Heart right ventricle (tissue), 16 donors: Measurements from ENCODE around the gene DNAJC5G. TPM values are rescaled to one million over a fixed set of nuclear protein-coding genes. Genes with fewer than 3 reads are reported as not detected.

Experiments
- ATAC-seq, 8 donors: fragments of 200-7000 bp; cut with Tn5 transposase; one replicate each; pipeline ENCODE4 v1.9.1; 2020; ENCODE audit warnings: mild to moderate bottlenecking in 8 of 8, moderate library complexity in 8 of 8, moderate number of reproducible peaks in 1 of 8
- DNase-seq, 2 donors: peaks; one replicate each; pipeline ENCODE4 v3.0.0-alpha.2; 2020
- H3K27ac ChIP-seq, 10 donors: fragments of 200-600 bp; sonication (generic) in 2 of 10; one replicate each; pipeline versions ENCODE4 v1.5.0 to v1.8.0; 2020 to 2022; ENCODE audit warnings: mild to moderate bottlenecking in 3 of 10
- H3K27me3 ChIP-seq, 7 donors: fragments of 200-600 bp; one replicate each; pipeline ENCODE4 v1.8.0; 2021 to 2022; ENCODE audit warnings: mild to moderate bottlenecking in 2 of 7
- H3K36me3 ChIP-seq, 9 donors: fragments of 200-600 bp; sonication (generic) in 1 of 9; one replicate each; pipeline versions ENCODE4 v1.5.0 to v1.8.0; 2020 to 2022; ENCODE audit warnings: mild to moderate bottlenecking in 2 of 9
- H3K4me1 ChIP-seq, 9 donors: fragments of 200-600 bp; sonication (generic) in 1 of 9; one replicate each; pipeline versions ENCODE4 v1.5.0 to v1.8.0; 2020 to 2022; ENCODE audit warnings: mild to moderate bottlenecking in 4 of 9
- H3K4me3 ChIP-seq, 10 donors: fragments of 200-600 bp; sonication (generic) in 2 of 10; one replicate each; pipeline versions ENCODE4 v1.5.0 to v1.8.0; 2020 to 2022; ENCODE audit warnings: mild to moderate bottlenecking in 7 of 10, moderate library complexity in 2 of 10
- H3K9me3 ChIP-seq, 11 donors: fragments of 200-600 bp in 10 of 11; sonication (generic) in 2 of 11; one replicate each; pipeline versions ENCODE4 v1.5.0 to v1.8.0; 2013 to 2022; ENCODE audit warnings: mild to moderate bottlenecking in 2 of 11, control low read depth in 1 of 11, moderate library complexity in 1 of 11
- WGBS, 2 donors: extraction: QIAGEN DNeasy Blood & Tissue Kit; methylation state at CpG; one replicate each; pipeline ENCODE4 v1.1.7; 2013; ENCODE audit warnings: inconsistent platforms in 1 of 2; 5-methylcytosine and 5-hydroxymethylcytosine counted together
- intact Hi-C, 10 donors: fragments of 100-400 bp; cut with DNase I; formaldehyde crosslinking; loops; one replicate each; pipeline versions ENCODE4 v1.11.1 to v1.14.2; 2022
- polyA plus RNA-seq, 2 donors: library from polyadenylated mRNA; stranded (reverse); fragments of 200-250 nt; gene quantifications; one replicate each; pipeline ENCODE4 v1.2.3, GENCODE V29; 2013
- total RNA-seq, 10 donors: library from RNA; stranded (reverse); fragmentation: NEBNext Ultra II Directional in 3 of 10; extraction: Animal tissue kit (Norgen Biotek cat#: 25700) in 3 of 10; gene quantifications; one replicate each; pipeline versions ENCODE4 v1.2.1 to v1.2.4, GENCODE V29; 2021 to 2023
- TF ChIP-seq, protein P1 (sequence below), 9 donors: fragments of 200-600 bp; sonication (generic) in 2 of 9; IDR thresholded peaks; one replicate each; pipeline versions ENCODE4 v1.5.0 to v1.8.0; 2021 to 2022; ENCODE audit warnings: antibody characterized with exemption in 9 of 9, mild to moderate bottlenecking in 5 of 9, moderate library complexity in 1 of 9
- donor health status: Arrhythmogenic right ventricular cardiomyopathy.
- donor health status: ischemic (EF 13 %, LVEDD 7.1; RV severe dilation, severe dysfunction).
- donor health status: healthy with polysubstance abuse.
- donor health status: DM: no; HTN: yes; CAD: no.
- donor health status: DM: no; HTN: no; CAD: no.
- donor health status: ischemic (EF 25% LVEDD 6.9; RV normal size, moderate dysfunction).
- donor health status: ischemic (EF 25% LVEDD 5.7; RV mildly dilated, moderate dysfunction).
- donor health status: healthy.
- donor health status: DM: yes; HTN: yes; CAD: no.
- donor health status: Ischemic cardiomyopathy.
- donor health status: ischemic (EF 35%, LVEDD 5.7; RV mildly dilated, moderate dysfunction).
- donor health status: nonischemic (EF 11% LVEDD 7.7; RV severe dilation, severe dysfunction).
- donor health status: DM: yes; HTN: yes; CAD: no.
- donor health status: PGD.
- donor health status: ischemic (EF 29% LVEDD 5.4; RV normal size, mild dysfunction).
- donor health status: nonischemic (EF 23%, LVEDD 6.1; RV moderate dilation, normal function).

Gene DNAJC5G
- total and polyA plus RNA-seq, 12 donors: 0.19 to 6.0 (median 1.6) TPM

DNA sequence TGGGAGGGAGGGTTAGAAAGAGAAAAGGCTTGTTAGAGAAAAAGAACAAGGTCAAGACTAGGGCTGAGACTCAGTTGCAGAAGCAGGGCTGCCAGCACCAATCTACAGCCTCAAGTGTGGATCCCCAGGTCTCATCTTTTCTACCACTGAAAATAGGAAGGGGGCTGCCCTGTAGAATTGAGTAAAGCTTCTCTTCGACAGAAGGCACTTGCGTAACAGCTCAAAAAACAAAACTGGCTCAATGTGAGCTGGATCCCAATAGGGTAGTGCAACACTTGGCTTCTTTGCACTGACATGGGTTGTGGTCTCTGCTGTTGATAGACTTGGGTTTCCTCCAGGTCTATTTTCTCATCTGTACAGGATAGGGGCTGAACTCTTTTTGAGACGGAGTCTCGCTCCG lies 49.5 kb downstream of the DNAJC5G start:
- DNase-seq (no peak), ATAC-seq (no peak)
- Histone ChIP-seq H3K27me3 (no peaks in the 10 kb centered on the region), H3K36me3 (peaks cover 0 to 48% (median 36%) of the 10 kb centered on the region in 9 donors), H3K4me1 (peaks cover 6 to 39% (median 30%) of the 10 kb centered on the region in 9 donors), H3K27ac (peak overlapping the region in 6 of 10 donors; percentile 90 to 98 (median 97)), H3K4me3 (no peak overlapping the region), H3K9me3 (no peaks in the 10 kb centered on the region)
- 92 to 94% methylated on average over 5 of the region's 5 CpGs for WGBS, 2 donors
- TF ChIP-seq, protein P1, sequence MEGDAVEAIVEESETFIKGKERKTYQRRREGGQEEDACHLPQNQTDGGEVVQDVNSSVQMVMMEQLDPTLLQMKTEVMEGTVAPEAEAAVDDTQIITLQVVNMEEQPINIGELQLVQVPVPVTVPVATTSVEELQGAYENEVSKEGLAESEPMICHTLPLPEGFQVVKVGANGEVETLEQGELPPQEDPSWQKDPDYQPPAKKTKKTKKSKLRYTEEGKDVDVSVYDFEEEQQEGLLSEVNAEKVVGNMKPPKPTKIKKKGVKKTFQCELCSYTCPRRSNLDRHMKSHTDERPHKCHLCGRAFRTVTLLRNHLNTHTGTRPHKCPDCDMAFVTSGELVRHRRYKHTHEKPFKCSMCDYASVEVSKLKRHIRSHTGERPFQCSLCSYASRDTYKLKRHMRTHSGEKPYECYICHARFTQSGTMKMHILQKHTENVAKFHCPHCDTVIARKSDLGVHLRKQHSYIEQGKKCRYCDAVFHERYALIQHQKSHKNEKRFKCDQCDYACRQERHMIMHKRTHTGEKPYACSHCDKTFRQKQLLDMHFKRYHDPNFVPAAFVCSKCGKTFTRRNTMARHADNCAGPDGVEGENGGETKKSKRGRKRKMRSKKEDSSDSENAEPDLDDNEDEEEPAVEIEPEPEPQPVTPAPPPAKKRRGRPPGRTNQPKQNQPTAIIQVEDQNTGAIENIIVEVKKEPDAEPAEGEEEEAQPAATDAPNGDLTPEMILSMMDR (IDR thresholded peaks at IDR 0.05): no peak
- intact Hi-C loops: loop anchor here in 3 of 10 donors (5.0 kb wide), 2 partner anchors 33 to 48 kb away; partner anchors contain the start of genes EIF2B4 (in 2 of the 3), SNX17 (in 2 of the 3) and GTF3C2 (in 1 of the 3)

Other genes starting within 250 kb of the DNAJC5G start
- 10 to 100 TPM; 24.7 to 53.4 (median 28.0) TPM for gene TMEM214, start 242.5 kb upstream of the DNAJC5G start, total RNA-seq
- 10 to 100 TPM; 41.5 to 48.6 TPM for gene TMEM214, start 242.5 kb upstream of the DNAJC5G start, polyA plus RNA-seq
- 10 to 100 TPM in 6 of 10 donors, 1 to 10 TPM in 4; 7.9 to 16.8 (median 11.7) TPM for gene AGBL5, start 223.8 kb upstream of the DNAJC5G start, total RNA-seq
- 1 to 10 TPM; 4.2 to 6.5 TPM for gene AGBL5, start 223.8 kb upstream of the DNAJC5G start, polyA plus RNA-seq
- gene OST4, start 203.8 kb upstream of the DNAJC5G start, total RNA-seq: 100 to 1,000 TPM; 342 to 457 (median 388) TPM
- gene OST4, start 203.8 kb upstream of the DNAJC5G start, polyA plus RNA-seq: 100 to 1,000 TPM; 336 to 456 TPM
- gene EMILIN1, start 196.8 kb upstream of the DNAJC5G start, total RNA-seq: 10 to 100 TPM in 7 of 10 donors, 1 to 10 TPM in 3; 6.8 to 53.2 (median 12.2) TPM
- 10 to 100 TPM; 40.8 to 41.0 TPM for gene EMILIN1, start 196.8 kb upstream of the DNAJC5G start, polyA plus RNA-seq
- gene KHK, start 188.7 kb upstream of the DNAJC5G start, total RNA-seq: 1 to 10 TPM in 9 of 10 donors, under 1 TPM in 1; 0.32 to 4.6 (median 2.3) TPM
- 1 to 10 TPM; 2.2 TPM for gene KHK, start 188.7 kb upstream of the DNAJC5G start, polyA plus RNA-seq
- gene CGREF1, start 156.3 kb upstream of the DNAJC5G start, total RNA-seq: 1 to 10 TPM in 3 of 10 donors, under 1 TPM in 7; 0.21 to 1.2 (median 0.68) TPM
- under 1 TPM; 0.57 to 0.73 TPM for gene CGREF1, start 156.3 kb upstream of the DNAJC5G start, polyA plus RNA-seq
- 1 to 10 TPM in 9 of 10 donors, under 1 TPM in 1; 0.81 to 3.5 (median 2.5) TPM for gene ABHD1, start 151.6 kb upstream of the DNAJC5G start, total RNA-seq
- 10 to 100 TPM in 1 of 2 donors, under 1 TPM in 1; 0.29 to 12.1 TPM for gene ABHD1, start 151.6 kb upstream of the DNAJC5G start, polyA plus RNA-seq
- 10 to 100 TPM; 41.6 to 57.2 (median 48.7) TPM for gene PREB, start 140.8 kb upstream of the DNAJC5G start, total RNA-seq
- 10 to 100 TPM; 60.9 to 73.7 TPM for gene PREB, start 140.8 kb upstream of the DNAJC5G start, polyA plus RNA-seq
- not detected for gene PRR30, start 136.0 kb upstream of the DNAJC5G start, total RNA-seq
- not detected for gene PRR30, start 136.0 kb upstream of the DNAJC5G start, polyA plus RNA-seq
- under 1 TPM in 8 of 10 donors, not detected in 2; 0.05 to 0.21 (median 0.08) TPM for gene TCF23, start 126.4 kb upstream of the DNAJC5G start, total RNA-seq
- under 1 TPM; 0.07 to 0.09 TPM for gene TCF23, start 126.4 kb upstream of the DNAJC5G start, polyA plus RNA-seq
- 100 to 1,000 TPM; 116 to 162 (median 129) TPM for gene ATRAID, start 63.4 kb upstream of the DNAJC5G start, total RNA-seq
- 100 to 1,000 TPM; 140 to 144 TPM for gene ATRAID, start 63.4 kb upstream of the DNAJC5G start, polyA plus RNA-seq
- 10 to 100 TPM in 3 of 10 donors, 1 to 10 TPM in 7; 5.3 to 17.0 (median 8.8) TPM for gene SLC5A6, start 63.2 kb upstream of the DNAJC5G start, total RNA-seq
- 10 to 100 TPM in 1 of 2 donors, 1 to 10 TPM in 1; 9.3 to 20.5 TPM for gene SLC5A6, start 63.2 kb upstream of the DNAJC5G start, polyA plus RNA-seq
- gene CAD, start 58.1 kb upstream of the DNAJC5G start, total RNA-seq: 10 to 100 TPM in 1 of 10 donors, 1 to 10 TPM in 9; 6.1 to 10.6 (median 7.2) TPM
- gene CAD, start 58.1 kb upstream of the DNAJC5G start, polyA plus RNA-seq: 1 to 10 TPM; 8.3 to 8.6 TPM
- gene SLC30A3, start 12.4 kb upstream of the DNAJC5G start, total RNA-seq: 10 to 100 TPM in 7 of 10 donors, 1 to 10 TPM in 3; 6.0 to 35.8 (median 10.6) TPM
- 1 to 10 TPM; 4.3 to 7.4 TPM for gene SLC30A3, start 12.4 kb upstream of the DNAJC5G start, polyA plus RNA-seq
- 100 to 1,000 TPM; 204 to 303 (median 249) TPM for gene TRIM54, start 7.0 kb downstream of the DNAJC5G start, total RNA-seq
- 100 to 1,000 TPM; 131 to 568 TPM for gene TRIM54, start 7.0 kb downstream of the DNAJC5G start, polyA plus RNA-seq
- gene UCN, start 33.0 kb downstream of the DNAJC5G start, total RNA-seq: 1 to 10 TPM in 5 of 10 donors, under 1 TPM in 4, not detected in 1; 0.51 to 2.0 (median 1.1) TPM
- gene UCN, start 33.0 kb downstream of the DNAJC5G start, polyA plus RNA-seq: 1 to 10 TPM; 3.3 to 4.1 TPM
- 10 to 100 TPM; 40.8 to 84.9 (median 66.6) TPM for gene MPV17, start 47.7 kb downstream of the DNAJC5G start, total RNA-seq
- 100 to 1,000 TPM in 1 of 2 donors, 10 to 100 TPM in 1; 93.9 to 220 TPM for gene MPV17, start 47.7 kb downstream of the DNAJC5G start, polyA plus RNA-seq
- gene GTF3C2, start 81.3 kb downstream of the DNAJC5G start, total RNA-seq: 10 to 100 TPM; 21.8 to 30.3 (median 23.6) TPM
- 10 to 100 TPM; 17.6 to 29.8 TPM for gene GTF3C2, start 81.3 kb downstream of the DNAJC5G start, polyA plus RNA-seq
- 10 to 100 TPM; 26.4 to 47.9 (median 34.7) TPM for gene EIF2B4, start 94.9 kb downstream of the DNAJC5G start, total RNA-seq
- gene EIF2B4, start 94.9 kb downstream of the DNAJC5G start, polyA plus RNA-seq: 10 to 100 TPM; 60.4 to 70.7 TPM
- 10 to 100 TPM; 54.5 to 82.5 (median 68.8) TPM for gene SNX17, start 95.2 kb downstream of the DNAJC5G start, total RNA-seq
- 10 to 100 TPM; 32.4 to 79.8 TPM for gene SNX17, start 95.2 kb downstream of the DNAJC5G start, polyA plus RNA-seq
- 10 to 100 TPM in 1 of 10 donors, 1 to 10 TPM in 9; 4.5 to 11.5 (median 6.8) TPM for gene ZNF513, start 105.3 kb downstream of the DNAJC5G start, total RNA-seq
- 10 to 100 TPM; 12.6 to 15.4 TPM for gene ZNF513, start 105.3 kb downstream of the DNAJC5G start, polyA plus RNA-seq
- 10 to 100 TPM; 28.4 to 46.1 (median 33.0) TPM for gene PPM1G, start 134.2 kb downstream of the DNAJC5G start, total RNA-seq
- 10 to 100 TPM; 34.7 to 72.6 TPM for gene PPM1G, start 134.2 kb downstream of the DNAJC5G start, polyA plus RNA-seq
- gene NRBP1, start 153.2 kb downstream of the DNAJC5G start, total RNA-seq: 10 to 100 TPM; 47.6 to 69.7 (median 59.2) TPM
- 10 to 100 TPM; 25.5 to 97.4 TPM for gene NRBP1, start 153.2 kb downstream of the DNAJC5G start, polyA plus RNA-seq
- under 1 TPM in 6 of 10 donors, not detected in 4; 0.37 to 0.85 (median 0.57) TPM for gene KRTCAP3, start 166.9 kb downstream of the DNAJC5G start, total RNA-seq
- under 1 TPM; 0.23 to 0.51 TPM for gene KRTCAP3, start 166.9 kb downstream of the DNAJC5G start, polyA plus RNA-seq
- gene IFT172, start 214.3 kb downstream of the DNAJC5G start, total RNA-seq: 10 to 100 TPM; 12.7 to 30.6 (median 16.1) TPM
- gene IFT172, start 214.3 kb downstream of the DNAJC5G start, polyA plus RNA-seq: 10 to 100 TPM; 11.1 to 65.7 TPM
- 10 to 100 TPM in 1 of 10 donors, 1 to 10 TPM in 7, under 1 TPM in 2; 0.58 to 11.7 (median 1.7) TPM for gene FNDC4, start 219.8 kb downstream of the DNAJC5G start, total RNA-seq
- gene FNDC4, start 219.8 kb downstream of the DNAJC5G start, polyA plus RNA-seq: 10 to 100 TPM in 1 of 2 donors, 1 to 10 TPM in 1; 2.3 to 11.3 TPM
- gene GCKR, start 221.4 kb downstream of the DNAJC5G start, total RNA-seq: 1 to 10 TPM in 1 of 10 donors, under 1 TPM in 1, not detected in 8; 0.19 to 1.6 TPM
- under 1 TPM; 0.88 to 0.91 TPM for gene GCKR, start 221.4 kb downstream of the DNAJC5G start, polyA plus RNA-seq